ENCODE measurements around the gene AQR. TPM values are rescaled to one million over a fixed set of nuclear protein-coding genes. Genes with fewer than 3 reads are reported as not detected.

Gene AQR
- 69.3 and 73.0 TPM in 2 replicates for total RNA-seq (2013; cell fraction: nucleolus; rRNA removed)
- total RNA-seq (2014; rRNA removed) (32.1 and 35.5 TPM in 2 replicates), total RNA-seq (2014; rRNA removed; fragmentation: Illumina TruSeq; extraction: Trizol) (39.0 and 42.7 TPM in 2 replicates), total RNA-seq (2021) (27.2 and 32.7 TPM in 2 replicates), polyA plus RNA-seq (2011; rRNA removed) (44.6 and 50.4 TPM in 2 replicates), polyA plus RNA-seq (2014; fragmentation: Illumina TruSeq; extraction: Trizol) (53.5 and 62.9 TPM in 2 replicates), polyA plus RNA-seq (2014; fragmentation: Nextera tagmentation; extraction: Ambion mirVana) (10 to 100 TPM; 18.2 TPM), polyA plus RNA-seq (2014; rRNA removed) (17.2 and 23.5 TPM in 2 replicates), polyA plus RNA-seq (2016; fragmentation: Nextera tagmentation; extraction: Ambion mirVana) (10 to 100 TPM; 32.5 to 38.1 TPM), polyA minus RNA-seq (2011; rRNA and poly(A)+ RNA removed) (36.6 and 53.3 TPM in 2 replicates), Bru-seq, nascent RNA (percentile 79 among the genes with signal in this experiment), BruChase-seq, experiment 1, labeled RNA remaining after a 6-hour chase (percentile 80 among the genes with signal in this experiment), BruChase-seq, experiment 2, labeled RNA remaining after a 2-hour chase (percentile 82 among the genes with signal in this experiment)
- polyA plus RNA-seq (2011; ENCODE audit: low read depth) = 8.1 TPM
- 14.6 and 16.2 TPM in 2 replicates for polyA plus RNA-seq (2011; cell fraction: cytosol; rRNA removed)
- polyA plus RNA-seq (2011; cell fraction: nucleus; rRNA removed) = 32.2 and 39.7 TPM in 2 replicates
- 12.5 and 13.0 TPM in 2 replicates for polyA plus RNA-seq (2012)
- 14.8 and 16.2 TPM in 2 replicates for polyA minus RNA-seq (2011; cell fraction: cytosol; rRNA and poly(A)+ RNA removed)
- polyA minus RNA-seq (2011; cell fraction: nucleus; rRNA and poly(A)+ RNA removed) = 27.9 and 46.5 TPM in 2 replicates
- long read RNA-seq, experiment 1, full-length matches to known transcripts = 5 of 6 reads
- long read RNA-seq, experiment 1, partial matches to known transcripts = 1 of 6 reads
- long read RNA-seq, experiment 1, other reads (novel, unspliced or antisense) = 0 of 6 reads
- long read RNA-seq, experiment 2, partial matches to known transcripts = 18 of 34 reads
- long read RNA-seq, experiment 2, other reads (novel, unspliced or antisense) = 13 of 34 reads

DNA sequence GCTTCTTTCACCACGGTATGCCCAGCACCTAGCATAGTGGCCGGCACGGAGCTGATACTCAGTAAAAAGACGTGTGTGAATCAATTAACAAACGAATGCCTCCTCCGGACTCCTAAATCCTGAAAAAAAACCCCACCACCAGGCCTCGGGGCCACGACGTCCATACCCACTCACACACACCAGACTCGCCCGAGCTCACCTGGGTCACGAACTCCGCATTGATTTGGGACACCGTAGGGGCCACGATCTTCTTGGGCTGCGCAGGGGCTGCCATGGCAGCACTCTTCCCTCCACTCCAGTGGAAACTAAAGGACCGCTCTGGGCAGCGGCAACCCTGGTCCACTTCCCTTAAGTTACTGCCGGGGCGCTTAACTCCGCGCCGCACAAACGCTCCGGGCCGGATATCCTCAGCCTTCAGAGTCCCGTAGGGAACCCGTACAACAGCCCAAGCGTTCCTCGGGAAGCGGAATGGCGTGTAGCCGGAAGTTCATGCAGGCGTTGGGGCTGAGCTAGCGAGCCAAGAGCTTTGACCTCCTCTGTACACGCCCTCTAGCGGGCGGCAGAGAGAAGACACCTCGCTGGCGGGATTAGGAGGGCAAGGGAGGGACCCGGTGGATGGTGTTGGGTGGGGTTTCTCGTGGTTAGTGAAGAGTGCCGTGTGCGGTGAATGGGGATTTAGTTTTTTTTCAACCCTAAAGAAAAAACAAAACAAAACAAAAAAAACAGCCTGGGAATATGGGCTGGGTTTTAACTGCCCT lies at the start of gene AQR:
AQR (minus strand) TSS at position 403 of the 758 bp plus-strand sequence; CDS start at position 274, 129 bp downstream.
- ChIA-PET CTCF (interaction anchor here (0.9 to 4.3 kb wide), 12 partner anchors 10 to 907 kb away, joined by 3 to 81 read pairs (median 4); partner anchors contain the start of gene ZNF770), POLR2A (interaction anchor here (0.5 to 2.9 kb wide), 4 partner anchors 18 to 61 kb away, joined by 3 to 33 read pairs (median 4); partner anchors contain the start of gene ZNF770), SMC1A (ENCODE audit: uncharacterized antibody, unreplicated experiment) (interaction anchor here (0.7 to 1.5 kb wide), 3 partner anchors 16 to 20 kb away, joined by 3 to 9 read pairs (median 7); partner anchors contain the start of gene ZNF770), RAD21 (ENCODE audit: unreplicated experiment) (interaction anchor here (0.6 to 2.1 kb wide), 3 partner anchors 16 to 55 kb away, joined by 3 to 19 read pairs (median 10); partner anchors contain the start of gene ZNF770)
- Histone ChIP-seq H3K27ac (ENCODE audit: control insufficient read depth, insufficient read depth) (peak within 1 kb of the TSS; percentile 38), H3K4me1 (ENCODE audit: control insufficient read depth, insufficient read depth, low read length) (peaks cover 4% of the 10 kb centered on the region; the same call in 1 of the 2 replicates), H3K36me3 (ENCODE audit: control insufficient read depth in 2 of 2, insufficient read depth in 2 of 2, low read length in 1 of 2) (no peaks in the 10 kb centered on the region), H4K20me1 (ENCODE audit: control insufficient read depth, insufficient read depth) (no peaks in the 10 kb centered on the region), H3K9me3 (replicated peaks; ENCODE audit: control insufficient read depth, insufficient read depth, low read length) (no peaks in the 10 kb centered on the region), H3K4me2 (ENCODE audit: control insufficient read depth, insufficient read depth) (peak within 1 kb of the TSS; percentile 76), H3K27me3 (replicated peaks in 1 of 2; ENCODE audit: control insufficient read depth in 2 of 2, insufficient read depth in 2 of 2, low read length in 1 of 2) (no peaks in the 10 kb centered on the region), H3K79me2 (ENCODE audit: control insufficient read depth, insufficient read depth, low read length) (peaks cover 35% of the 10 kb centered on the region), H3K4me3 (peak within 1 kb of the TSS; percentile 81), H3K9ac (ENCODE audit: control insufficient read depth, insufficient read depth, low read length) (peak within 1 kb of the TSS; percentile 91), H2AFZ (ENCODE audit: control insufficient read depth, low read depth, low read length) (peak within 1 kb of the TSS; percentile 81)
- 2% methylated on average over 44 of the region's 44 CpGs for WGBS (ENCODE audit: insufficient coverage, insufficient replicate concordance, low lambda C conversion rate, missing lambda C conversion rate)
- ATAC-seq (peak; percentile 98), DNase-seq (ENCODE audit: low read depth, low spot score) (peak; percentile 87), FAIRE-seq (peak; percentile 97)
- in situ Hi-C loops (cut with MboI) = no loop called here
- BruUV-seq (replicated peaks) = TSS peak; percentile 75
- intact Hi-C loops (cut with micrococcal nuclease; ENCODE audit: unreplicated experiment) = loop anchor here (1.0 kb wide), 1 partner anchor 19 kb away; the partner anchor contains the start of gene ZNF770
- TF ChIP-seq, protein P1, sequence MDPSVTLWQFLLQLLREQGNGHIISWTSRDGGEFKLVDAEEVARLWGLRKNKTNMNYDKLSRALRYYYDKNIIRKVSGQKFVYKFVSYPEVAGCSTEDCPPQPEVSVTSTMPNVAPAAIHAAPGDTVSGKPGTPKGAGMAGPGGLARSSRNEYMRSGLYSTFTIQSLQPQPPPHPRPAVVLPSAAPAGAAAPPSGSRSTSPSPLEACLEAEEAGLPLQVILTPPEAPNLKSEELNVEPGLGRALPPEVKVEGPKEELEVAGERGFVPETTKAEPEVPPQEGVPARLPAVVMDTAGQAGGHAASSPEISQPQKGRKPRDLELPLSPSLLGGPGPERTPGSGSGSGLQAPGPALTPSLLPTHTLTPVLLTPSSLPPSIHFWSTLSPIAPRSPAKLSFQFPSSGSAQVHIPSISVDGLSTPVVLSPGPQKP (IDR thresholded peaks at IDR 0.05; ENCODE audit: low read depth, low read length) = peak; percentile 93
- TF ChIP-seq PAX5 (IDR thresholded peaks at IDR 0.05; ENCODE audit: borderline replicate concordance, low read depth, low read length) = no peak
- peak; percentile 53 for TF ChIP-seq RAD21 (IDR thresholded peaks at IDR 0.05; ENCODE audit: insufficient read depth, low read depth, low read length)
- no peak for TF ChIP-seq EZH2 (IDR thresholded peaks at IDR 0.05; ENCODE audit: borderline replicate concordance, control insufficient read depth, low read depth, low read length)
- TF ChIP-seq SIN3A (IDR thresholded peaks at IDR 0.05; ENCODE audit: low read depth, low read length) = peak; percentile 81
- TF ChIP-seq RFX5 (IDR thresholded peaks at IDR 0.05; ENCODE audit: low read depth, low read length) = no peak
- peak; percentile 70; the same call in 1 of the 2 replicates for TF ChIP-seq GATAD2B (conservative IDR thresholded peaks at IDR 0.05; ENCODE audit: low read depth)
- no peak; the same call in 1 of the 2 replicates for TF ChIP-seq NFIC (IDR thresholded peaks at IDR 0.05; ENCODE audit: low read depth, low read length)
- TF ChIP-seq BMI1 (IDR thresholded peaks at IDR 0.05; ENCODE audit: borderline replicate concordance) = no peak
- peak; percentile 97 for TF ChIP-seq CBX5 (IDR thresholded peaks at IDR 0.05; ENCODE audit: low read depth)
- no peak for TF ChIP-seq STAT3 (IDR thresholded peaks at IDR 0.05; ENCODE audit: low read depth, low read length)
- no peak for TF ChIP-seq NFXL1 (IDR thresholded peaks at IDR 0.05; ENCODE audit: borderline replicate concordance)
- TF ChIP-seq, protein P2, sequence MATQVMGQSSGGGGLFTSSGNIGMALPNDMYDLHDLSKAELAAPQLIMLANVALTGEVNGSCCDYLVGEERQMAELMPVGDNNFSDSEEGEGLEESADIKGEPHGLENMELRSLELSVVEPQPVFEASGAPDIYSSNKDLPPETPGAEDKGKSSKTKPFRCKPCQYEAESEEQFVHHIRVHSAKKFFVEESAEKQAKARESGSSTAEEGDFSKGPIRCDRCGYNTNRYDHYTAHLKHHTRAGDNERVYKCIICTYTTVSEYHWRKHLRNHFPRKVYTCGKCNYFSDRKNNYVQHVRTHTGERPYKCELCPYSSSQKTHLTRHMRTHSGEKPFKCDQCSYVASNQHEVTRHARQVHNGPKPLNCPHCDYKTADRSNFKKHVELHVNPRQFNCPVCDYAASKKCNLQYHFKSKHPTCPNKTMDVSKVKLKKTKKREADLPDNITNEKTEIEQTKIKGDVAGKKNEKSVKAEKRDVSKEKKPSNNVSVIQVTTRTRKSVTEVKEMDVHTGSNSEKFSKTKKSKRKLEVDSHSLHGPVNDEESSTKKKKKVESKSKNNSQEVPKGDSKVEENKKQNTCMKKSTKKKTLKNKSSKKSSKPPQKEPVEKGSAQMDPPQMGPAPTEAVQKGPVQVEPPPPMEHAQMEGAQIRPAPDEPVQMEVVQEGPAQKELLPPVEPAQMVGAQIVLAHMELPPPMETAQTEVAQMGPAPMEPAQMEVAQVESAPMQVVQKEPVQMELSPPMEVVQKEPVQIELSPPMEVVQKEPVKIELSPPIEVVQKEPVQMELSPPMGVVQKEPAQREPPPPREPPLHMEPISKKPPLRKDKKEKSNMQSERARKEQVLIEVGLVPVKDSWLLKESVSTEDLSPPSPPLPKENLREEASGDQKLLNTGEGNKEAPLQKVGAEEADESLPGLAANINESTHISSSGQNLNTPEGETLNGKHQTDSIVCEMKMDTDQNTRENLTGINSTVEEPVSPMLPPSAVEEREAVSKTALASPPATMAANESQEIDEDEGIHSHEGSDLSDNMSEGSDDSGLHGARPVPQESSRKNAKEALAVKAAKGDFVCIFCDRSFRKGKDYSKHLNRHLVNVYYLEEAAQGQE (IDR thresholded peaks at IDR 0.05; ENCODE audit: low read depth, low read length) = 0 out of 2 replicates have a peak, but pooled peaks have one; percentile 6
- TF ChIP-seq SMAD1 (IDR thresholded peaks at IDR 0.05; ENCODE audit: low read depth, partially characterized antibody) = peak; percentile 37

Measured in GM12878 (cell line).